Large intestine (tissue), 3 donors: ENCODE results near the gene RNU1-1. TPM values are rescaled to one million over a fixed set of nuclear protein-coding genes. Genes with fewer than 3 reads are reported as not detected.
"Not testable (repeated sequence)": the region's sequence is repeated elsewhere in the genome, so short reads cannot be mapped to it uniquely, and the experiment has no call there.

Experiments used
- DNase-seq, 2 donors: peaks; one replicate each; pipeline versions ENCODE4 v3.0.0 to v3.0.0-alpha.2; 2013
- H3K27ac ChIP-seq: one replicate; pipeline ENCODE4 v1.5.1; 2013; ENCODE audit warnings: low read length
- H3K27me3 ChIP-seq: 2 replicates; pipeline ENCODE4 v1.6.1; 2013; ENCODE audit warnings: low read length; ENCODE audit not compliant: control insufficient read depth, insufficient read depth
- H3K36me3 ChIP-seq: 2 replicates; pipeline ENCODE4 v1.6.1; 2013; ENCODE audit warnings: low read length; ENCODE audit not compliant: control insufficient read depth, insufficient read depth
- H3K4me1 ChIP-seq: one replicate; pipeline ENCODE4 v1.6.1; 2013; ENCODE audit warnings: low read length; ENCODE audit not compliant: control insufficient read depth, insufficient read depth
- H3K4me3 ChIP-seq: one replicate; pipeline ENCODE4 v1.5.1; 2013; ENCODE audit warnings: low read length
- H3K9me3 ChIP-seq: one replicate; pipeline ENCODE4 v1.6.1; 2013; ENCODE audit warnings: mild to moderate bottlenecking, low read depth, low read length, moderate library complexity; ENCODE audit not compliant: control insufficient read depth
- WGBS: methylation state at CpG from one replicate; pipeline ENCODE4 v1.1.5; 2013; ENCODE audit warnings: low lambda C conversion rate; ENCODE audit not compliant: insufficient coverage; 5-methylcytosine and 5-hydroxymethylcytosine counted together
- polyA plus RNA-seq: library from polyadenylated mRNA; unstranded; fragments of 120-200 nt; gene quantifications from one replicate; pipeline ENCODE4 v1.2.1, GENCODE V29; 2013

The RNU1-1 gene
- polyA plus RNA-seq, 1 donor = 3.2 TPM

GRCh38 chr1:16540421-16540893 lies 26.4 kb upstream of the RNU1-1 start:
- DNase-seq = peak; percentile 13 to 60
- not testable (repeated sequence) for H3K9me3 ChIP-seq, H3K27ac ChIP-seq, H3K36me3 ChIP-seq, H3K27me3 ChIP-seq, H3K4me3 ChIP-seq, H3K4me1 ChIP-seq
- no CpG with 5 or more reads among the region's 2 CpGs for WGBS

- WGBS = no CpG with 5 or more reads among the region's 6 CpGs
- peaks cover 22% of the 10 kb centered on the region for H3K27me3 ChIP-seq
- DNase-seq, H3K4me3 ChIP-seq, H3K27ac ChIP-seq, H3K36me3 ChIP-seq, H3K9me3 ChIP-seq, H3K4me1 ChIP-seq: not testable (repeated sequence)
Measured at GRCh38 chr1:16537528-16537927, 23.4 kb upstream of the RNU1-1 start.

- H3K27me3 ChIP-seq = peaks cover 26% of the 10 kb centered on the region
- not testable (repeated sequence) for H3K4me1 ChIP-seq, DNase-seq, H3K4me3 ChIP-seq, H3K27ac ChIP-seq, H3K9me3 ChIP-seq, H3K36me3 ChIP-seq
- no CpG with 5 or more reads among the region's 15 CpGs for WGBS
Measured at GRCh38 chr1:16536796-16537195, 22.7 kb upstream of the RNU1-1 start.

- WGBS = no CpG with 5 or more reads among the region's 22 CpGs
- H3K9me3 ChIP-seq, H3K4me1 ChIP-seq, DNase-seq, H3K27ac ChIP-seq, H3K36me3 ChIP-seq, H3K4me3 ChIP-seq: not testable (repeated sequence)
- peaks cover 28% of the 10 kb centered on the region for H3K27me3 ChIP-seq
Measured at GRCh38 chr1:16535898-16536297, 21.8 kb upstream of the RNU1-1 start.

GRCh38 chr1:16535487-16535886 lies 21.4 kb upstream of the RNU1-1 start:
- peak in 1 of 2 donors; percentile 25 for DNase-seq
- not testable (repeated sequence) for H3K4me1 ChIP-seq, H3K36me3 ChIP-seq, H3K27ac ChIP-seq, H3K9me3 ChIP-seq
- Histone ChIP-seq H3K27me3 (peaks cover 28% of the 10 kb centered on the region), H3K4me3 (peak overlapping the region; percentile 13)
- no CpG with 5 or more reads among the region's 34 CpGs for WGBS

- DNase-seq = peak in 1 of 2 donors; percentile 24
Measured at GRCh38 chr1:16534829-16535456, 20.9 kb upstream of the RNU1-1 start.

GRCh38 chr1:16534239-16534828 lies 20.2 kb upstream of the RNU1-1 start:
- H3K9me3 ChIP-seq, DNase-seq, H3K4me1 ChIP-seq, H3K4me3 ChIP-seq, H3K36me3 ChIP-seq, H3K27ac ChIP-seq: not testable (repeated sequence)
- peaks cover 28% of the 10 kb centered on the region for H3K27me3 ChIP-seq
- WGBS = no CpG with 5 or more reads among the region's 44 CpGs

More at GRCh38 chr1:16534829-16535456, 20.9 kb upstream of the RNU1-1 start:
- not testable (repeated sequence) for H3K27ac ChIP-seq, H3K9me3 ChIP-seq, H3K4me1 ChIP-seq, H3K36me3 ChIP-seq
- H3K4me3 ChIP-seq = peak overlapping the region; percentile 13
- H3K27me3 ChIP-seq = peaks cover 28% of the 10 kb centered on the region
- WGBS = no CpG with 5 or more reads among the region's 43 CpGs

GRCh38 chr1:16532235-16532991 lies 18.3 kb upstream of the RNU1-1 start:
- WGBS = no CpG with 5 or more reads among the region's 32 CpGs
- not testable (repeated sequence) for H3K36me3 ChIP-seq, H3K9me3 ChIP-seq, H3K4me1 ChIP-seq, H3K4me3 ChIP-seq, DNase-seq, H3K27ac ChIP-seq
- peaks cover 28% of the 10 kb centered on the region for H3K27me3 ChIP-seq

GRCh38 chr1:16528338-16528737 lies 14.3 kb upstream of the RNU1-1 start:
- not testable (repeated sequence) for DNase-seq, H3K36me3 ChIP-seq, H3K4me1 ChIP-seq, H3K4me3 ChIP-seq, H3K9me3 ChIP-seq, H3K27ac ChIP-seq
- no CpG with 5 or more reads among the region's 3 CpGs for WGBS
- peaks cover 11% of the 10 kb centered on the region for H3K27me3 ChIP-seq

GRCh38 chr1:16525769-16526168 lies 11.7 kb upstream of the RNU1-1 start:
- not testable (repeated sequence) for H3K9me3 ChIP-seq, H3K27ac ChIP-seq, H3K36me3 ChIP-seq, H3K4me1 ChIP-seq, H3K4me3 ChIP-seq
- peak in 1 of 2 donors; percentile 39 for DNase-seq
- peaks cover 17% of the 10 kb centered on the region for H3K27me3 ChIP-seq
